Esophagus (tissue), 2 donors: ENCODE results near the gene RIMS1. TPM values are rescaled to one million over a fixed set of nuclear protein-coding genes. Genes with fewer than 3 reads are reported as not detected.

Experiments used
- H3K27ac ChIP-seq, 2 donors: one replicate each; pipeline ENCODE4 v1.5.1; 2013; ENCODE audit warnings: low read depth in 2 of 2, mild to moderate bottlenecking in 2 of 2, inconsistent platforms in 1 of 2, low read length in 1 of 2, moderate library complexity in 1 of 2
- H3K27me3 ChIP-seq, 2 donors: one replicate each; pipeline ENCODE4 v1.6.1; 2013; ENCODE audit warnings: low read length in 2 of 2, control low read depth in 1 of 2, mild to moderate bottlenecking in 1 of 2; ENCODE audit not compliant: insufficient read depth in 2 of 2, control insufficient read depth in 1 of 2
- H3K36me3 ChIP-seq, 2 donors: one replicate each; pipeline ENCODE4 v1.6.1; 2013; ENCODE audit warnings: low read length in 1 of 2; ENCODE audit not compliant: control insufficient read depth in 2 of 2, insufficient read depth in 2 of 2
- H3K4me1 ChIP-seq, 2 donors: one replicate each; pipeline ENCODE4 v1.6.1; 2013; ENCODE audit warnings: low read length in 1 of 2; ENCODE audit not compliant: control insufficient read depth in 2 of 2, insufficient read depth in 2 of 2
- H3K4me3 ChIP-seq, 2 donors: one replicate each; pipeline ENCODE4 v1.5.1; 2013; ENCODE audit warnings: low read length in 2 of 2, mild to moderate bottlenecking in 2 of 2, low read depth in 1 of 2, moderate library complexity in 1 of 2
- H3K9me3 ChIP-seq, 2 donors: one replicate each; pipeline ENCODE4 v1.6.1; 2013; ENCODE audit warnings: mild to moderate bottlenecking in 2 of 2, low read depth in 1 of 2, low read length in 1 of 2, moderate library complexity in 1 of 2; ENCODE audit not compliant: control insufficient read depth in 2 of 2, insufficient read depth in 1 of 2
- WGBS, 2 donors: extraction: QIAGEN DNeasy Blood & Tissue Kit; methylation state at CpG; one replicate each; pipeline ENCODE4 v1.1.7; 2013; 5-methylcytosine and 5-hydroxymethylcytosine counted together
- polyA plus RNA-seq, 2 donors: library from polyadenylated mRNA; stranded (reverse); fragments of 200-250 nt; gene quantifications; one replicate each; pipeline ENCODE4 v1.2.3, GENCODE V29; 2013
- donor health status: healthy with polysubstance abuse.
- donor health status: Bipolar disorder and iron deficiency.

RIMS1 gene
- polyA plus RNA-seq, 2 donors, result 0.45 to 1.0 TPM

DNA sequence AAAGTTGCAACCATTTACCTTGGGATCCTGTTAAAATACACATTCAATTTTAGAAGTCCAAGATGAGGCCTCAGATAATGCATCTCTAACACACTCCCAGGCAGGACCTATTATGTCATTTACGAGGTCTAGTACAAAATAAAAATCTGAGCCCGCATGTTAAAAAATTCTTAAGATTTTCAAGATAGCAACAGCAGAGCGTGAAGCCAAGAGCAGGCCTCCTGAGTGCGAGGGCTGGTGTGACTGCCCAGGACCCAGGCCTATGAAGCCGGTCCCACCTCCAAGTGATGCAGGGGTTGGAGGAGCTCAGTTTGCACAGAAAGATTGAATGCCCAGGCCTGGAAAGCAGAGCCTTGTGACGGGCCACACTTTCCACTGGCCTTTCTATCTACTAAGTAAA lies 524.4 kb downstream of the RIMS1 start:
- H3K36me3 ChIP-seq, result no peaks in the 10 kb centered on the region
- 74 to 82% methylated on average over 6 of the region's 6 CpGs for WGBS, 2 donors
- H3K27me3 ChIP-seq, result peaks cover 2 to 4% of the 10 kb centered on the region in 2 donors
- no peak overlapping the region for H3K27ac ChIP-seq
- H3K4me1 ChIP-seq, result no peaks in the 10 kb centered on the region
- no peaks in the 10 kb centered on the region for H3K9me3 ChIP-seq
- H3K4me3 ChIP-seq, result no peak overlapping the region

DNA sequence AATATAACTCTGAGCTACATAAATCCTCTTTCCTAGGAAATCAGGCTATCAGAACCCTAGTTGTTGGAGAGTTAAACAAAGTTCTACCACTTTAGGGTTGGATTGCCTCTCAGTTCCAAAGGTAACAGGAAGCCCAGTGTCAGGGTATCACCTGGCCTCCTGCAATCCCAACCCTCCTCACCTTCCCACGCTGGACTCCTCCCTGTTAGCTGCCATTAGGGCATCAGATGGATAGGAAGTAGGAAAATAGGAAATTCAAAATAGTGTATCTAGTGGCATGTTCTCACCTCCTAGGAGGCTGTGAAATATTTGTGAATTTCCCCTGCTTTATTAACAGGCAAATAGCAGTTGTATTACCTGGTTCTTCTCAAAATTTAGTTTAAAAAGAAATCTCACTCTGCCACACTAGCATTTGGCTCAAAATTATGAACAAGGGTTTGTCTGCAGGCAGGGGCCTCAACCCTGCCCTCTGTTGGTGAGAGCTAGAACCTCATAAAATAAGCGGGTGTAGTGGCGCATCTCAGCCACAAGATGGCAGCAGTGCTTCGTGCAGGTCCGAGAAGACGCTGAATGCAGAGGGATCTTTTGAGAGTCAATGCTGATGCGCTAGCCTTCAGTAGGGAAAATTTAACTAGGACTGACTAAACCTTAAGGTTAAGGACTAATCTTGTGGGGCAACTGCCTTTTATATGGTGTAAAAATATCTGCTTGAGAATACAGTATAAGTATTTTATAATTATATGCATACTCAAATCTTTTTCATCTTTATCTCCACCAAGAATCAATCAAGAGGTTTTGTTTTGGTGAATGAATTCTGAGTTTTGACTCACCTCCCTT lies 525.7 kb downstream of the RIMS1 start:
- Histone ChIP-seq H3K4me1 (no peaks in the 10 kb centered on the region), H3K36me3 (no peaks in the 10 kb centered on the region), H3K9me3 (no peaks in the 10 kb centered on the region), H3K27me3 (peaks cover 2 to 8% of the 10 kb centered on the region in 2 donors), H3K4me3 (no peak overlapping the region), H3K27ac (no peak overlapping the region)
- WGBS, 2 donors, result 7 to 9% methylated on average over 7 of the region's 7 CpGs

DNA sequence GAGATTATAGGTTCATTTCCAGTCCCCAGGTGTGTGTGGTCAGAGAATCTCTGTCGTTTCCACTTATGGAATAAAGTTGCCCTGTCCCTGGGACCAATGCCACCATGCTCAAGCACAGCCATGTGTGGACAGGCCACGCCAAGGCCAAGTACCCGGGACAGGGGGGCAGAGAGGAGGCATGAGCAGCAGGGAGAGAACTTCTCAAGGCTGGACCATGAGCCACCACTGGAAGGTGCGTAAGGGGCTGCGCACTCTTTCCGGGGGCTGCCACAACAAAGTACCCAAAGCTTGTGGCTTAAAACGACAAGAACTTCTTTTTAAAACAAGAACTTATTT lies 526.3 kb downstream of the RIMS1 start:
- WGBS, 2 donors, result 78 to 79% methylated on average over 7 of the region's 7 CpGs
- no peaks in the 10 kb centered on the region for H3K36me3 ChIP-seq
- H3K4me3 ChIP-seq, result no peak overlapping the region
- H3K9me3 ChIP-seq, result no peaks in the 10 kb centered on the region
- no peak overlapping the region for H3K27ac ChIP-seq
- H3K4me1 ChIP-seq, result no peaks in the 10 kb centered on the region
- H3K27me3 ChIP-seq, result peaks cover 2 to 8% of the 10 kb centered on the region in 2 donors

- no peak overlapping the region for H3K4me3 ChIP-seq
- no peaks in the 10 kb centered on the region for H3K9me3 ChIP-seq
- peaks cover 2 to 8% of the 10 kb centered on the region in 2 donors for H3K27me3 ChIP-seq
- no peaks in the 10 kb centered on the region for H3K4me1 ChIP-seq
- no peaks in the 10 kb centered on the region for H3K36me3 ChIP-seq
- 61 to 75% methylated on average over 9 of the region's 9 CpGs for WGBS, 2 donors
- H3K27ac ChIP-seq, result no peak overlapping the region
These were observed 527.5 kb downstream of the RIMS1 start for GRCh38 chr6:72413884-72414283.

GRCh38 chr6:72414657-72415056 lies 528.3 kb downstream of the RIMS1 start:
- H3K4me1 ChIP-seq, result no peaks in the 10 kb centered on the region
- WGBS, 2 donors, result 85 to 94% methylated on average over 4 of the region's 4 CpGs
- H3K27ac ChIP-seq, result no peak overlapping the region
- H3K4me3 ChIP-seq, result no peak overlapping the region
- no peaks in the 10 kb centered on the region for H3K9me3 ChIP-seq
- H3K36me3 ChIP-seq, result no peaks in the 10 kb centered on the region
- peaks cover 0 to 8% of the 10 kb centered on the region in 2 donors for H3K27me3 ChIP-seq

GRCh38 chr6:72416744-72417465 lies 530.6 kb downstream of the RIMS1 start:
- 82 to 91% methylated on average over 6 of the region's 6 CpGs for WGBS, 2 donors
- no peaks in the 10 kb centered on the region for H3K9me3 ChIP-seq
- no peaks in the 10 kb centered on the region for H3K36me3 ChIP-seq
- no peaks in the 10 kb centered on the region for H3K4me1 ChIP-seq
- no peak overlapping the region for H3K4me3 ChIP-seq
- no peak overlapping the region for H3K27ac ChIP-seq
- peaks cover 0 to 10% of the 10 kb centered on the region in 2 donors for H3K27me3 ChIP-seq

DNA sequence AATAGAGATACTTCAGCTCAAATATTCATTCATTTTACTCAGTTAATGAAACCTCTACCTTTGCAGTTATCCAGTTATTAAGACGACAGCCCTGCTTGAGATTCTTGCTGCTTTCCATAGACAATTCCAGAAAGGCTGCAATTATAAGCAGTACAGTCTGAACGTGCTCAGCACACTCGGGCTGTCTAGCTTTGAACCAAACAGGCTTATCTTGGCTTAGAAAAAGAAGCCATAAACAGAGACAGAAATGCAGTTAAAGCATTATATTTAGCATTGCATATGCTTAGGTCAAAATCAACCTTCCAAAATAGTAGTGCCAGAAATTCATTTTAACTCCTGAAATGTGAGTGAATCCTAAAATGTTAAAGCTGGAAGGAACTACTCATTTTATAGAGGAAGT lies 531.4 kb downstream of the RIMS1 start:
- 47 to 62% methylated on average over 3 of the region's 3 CpGs for WGBS, 2 donors
- H3K4me1 ChIP-seq, result no peaks in the 10 kb centered on the region
- H3K36me3 ChIP-seq, result no peaks in the 10 kb centered on the region

GRCh38 chr6:72418495-72418894 lies 532.1 kb downstream of the RIMS1 start:
- H3K4me1 ChIP-seq, result no peaks in the 10 kb centered on the region
- no peaks in the 10 kb centered on the region for H3K9me3 ChIP-seq
- no peak overlapping the region for H3K27ac ChIP-seq
- no peak overlapping the region for H3K4me3 ChIP-seq
- H3K36me3 ChIP-seq, result no peaks in the 10 kb centered on the region
- WGBS, 2 donors, result 47 to 53% methylated on average over 5 of the region's 5 CpGs
- H3K27me3 ChIP-seq, result peaks cover 0 to 10% of the 10 kb centered on the region in 2 donors

More for the DNA sequence above, 531.4 kb downstream of the RIMS1 start:
- Histone ChIP-seq H3K27me3 (peaks cover 0 to 10% of the 10 kb centered on the region in 2 donors), H3K9me3 (no peaks in the 10 kb centered on the region), H3K27ac (no peak overlapping the region), H3K4me3 (no peak overlapping the region)

- Histone ChIP-seq H3K4me1 (no peaks in the 10 kb centered on the region), H3K9me3 (no peaks in the 10 kb centered on the region), H3K4me3 (no peak overlapping the region), H3K27me3 (peaks cover 0 to 7% of the 10 kb centered on the region in 2 donors), H3K36me3 (no peaks in the 10 kb centered on the region), H3K27ac (no peak overlapping the region)
- 78 to 82% methylated on average over 2 of the region's 2 CpGs for WGBS, 2 donors
These were observed 533.6 kb downstream of the RIMS1 start for GRCh38 chr6:72419966-72420365.
